ENCODE data around the gene GAB2.

The GAB2 gene

DNA sequence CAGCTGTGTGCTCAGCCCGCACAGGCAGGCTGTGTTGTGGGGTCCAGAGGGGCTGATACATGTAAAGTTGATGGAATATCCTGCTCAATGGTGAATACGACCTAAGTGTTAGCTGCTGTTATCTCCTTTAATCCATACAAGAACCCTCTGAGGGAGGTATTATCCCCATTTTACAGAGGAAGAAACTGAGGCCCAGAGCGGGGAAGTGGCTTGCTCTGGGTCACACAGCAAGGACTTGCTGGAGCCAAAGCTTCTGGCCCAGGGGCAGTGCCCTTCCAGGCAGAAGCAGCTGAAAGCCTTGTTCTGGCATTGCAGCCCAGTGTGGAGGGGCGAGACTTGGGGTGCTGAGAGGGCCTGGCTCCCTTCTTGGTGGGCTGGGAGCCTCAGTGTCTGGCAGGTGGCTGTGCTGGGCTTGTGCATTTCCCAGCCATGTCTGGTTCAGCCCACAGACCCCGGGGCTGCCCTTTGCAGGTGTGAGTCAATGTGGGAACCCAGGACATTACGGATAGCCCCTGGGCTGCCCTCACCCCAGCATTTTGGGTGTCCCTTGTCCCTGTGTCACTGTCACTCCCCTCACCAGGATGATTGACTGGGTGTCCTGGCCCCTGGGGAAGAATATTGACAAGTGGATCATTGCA is 218.5 kb downstream of the GAB2 start:
- TF ChIP-seq, protein P1, sequence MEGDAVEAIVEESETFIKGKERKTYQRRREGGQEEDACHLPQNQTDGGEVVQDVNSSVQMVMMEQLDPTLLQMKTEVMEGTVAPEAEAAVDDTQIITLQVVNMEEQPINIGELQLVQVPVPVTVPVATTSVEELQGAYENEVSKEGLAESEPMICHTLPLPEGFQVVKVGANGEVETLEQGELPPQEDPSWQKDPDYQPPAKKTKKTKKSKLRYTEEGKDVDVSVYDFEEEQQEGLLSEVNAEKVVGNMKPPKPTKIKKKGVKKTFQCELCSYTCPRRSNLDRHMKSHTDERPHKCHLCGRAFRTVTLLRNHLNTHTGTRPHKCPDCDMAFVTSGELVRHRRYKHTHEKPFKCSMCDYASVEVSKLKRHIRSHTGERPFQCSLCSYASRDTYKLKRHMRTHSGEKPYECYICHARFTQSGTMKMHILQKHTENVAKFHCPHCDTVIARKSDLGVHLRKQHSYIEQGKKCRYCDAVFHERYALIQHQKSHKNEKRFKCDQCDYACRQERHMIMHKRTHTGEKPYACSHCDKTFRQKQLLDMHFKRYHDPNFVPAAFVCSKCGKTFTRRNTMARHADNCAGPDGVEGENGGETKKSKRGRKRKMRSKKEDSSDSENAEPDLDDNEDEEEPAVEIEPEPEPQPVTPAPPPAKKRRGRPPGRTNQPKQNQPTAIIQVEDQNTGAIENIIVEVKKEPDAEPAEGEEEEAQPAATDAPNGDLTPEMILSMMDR (IDR thresholded peaks at IDR 0.05; ENCODE audit: insufficient read depth, low read length, poor library complexity, severe bottlenecking): no peak
- Histone ChIP-seq H3K27me3 (replicated peaks; ENCODE audit: control insufficient read depth, insufficient read depth, low read length) (no peaks in the 10 kb centered on the region), H3K4me3 (replicated peaks; ENCODE audit: low read depth, low read length) (no peak overlapping the region), H3K36me3 (ENCODE audit: control insufficient read depth, insufficient read depth, low read length) (peaks cover 9% of the 10 kb centered on the region)
- DNase-seq (ENCODE audit: extremely low read depth, insufficient read length): no peak

DNA sequence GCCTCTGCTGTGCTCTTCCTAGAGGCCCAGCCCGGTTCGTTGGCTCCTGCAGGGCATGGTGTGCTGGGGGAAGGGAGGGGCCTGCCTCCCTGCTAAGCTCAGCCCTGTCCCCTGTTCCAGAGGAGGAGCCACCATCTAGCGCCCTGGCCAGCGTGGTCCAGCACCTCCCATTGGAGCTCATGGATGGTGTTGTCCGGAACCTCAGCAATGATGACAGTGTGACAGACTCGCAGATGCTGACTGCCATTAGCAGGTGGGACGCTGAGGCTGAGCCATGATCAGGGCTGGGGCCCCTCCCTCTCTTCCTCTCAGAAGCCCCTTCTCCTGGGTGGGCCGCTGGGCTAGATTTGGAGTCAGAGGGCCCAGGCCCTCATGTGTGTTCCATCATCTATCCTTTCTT is 219.8 kb downstream of the GAB2 start:
- Histone ChIP-seq H3K36me3 (ENCODE audit: control insufficient read depth, insufficient read depth, low read length) (peaks cover 9% of the 10 kb centered on the region), H3K4me3 (replicated peaks; ENCODE audit: low read depth, low read length) (no peak overlapping the region), H3K27me3 (replicated peaks; ENCODE audit: control insufficient read depth, insufficient read depth, low read length) (no peaks in the 10 kb centered on the region)
- TF ChIP-seq, protein P1 (IDR thresholded peaks at IDR 0.05; ENCODE audit: insufficient read depth, low read length, poor library complexity, severe bottlenecking): no peak
- no peak for DNase-seq (ENCODE audit: extremely low read depth, insufficient read length)

DNA sequence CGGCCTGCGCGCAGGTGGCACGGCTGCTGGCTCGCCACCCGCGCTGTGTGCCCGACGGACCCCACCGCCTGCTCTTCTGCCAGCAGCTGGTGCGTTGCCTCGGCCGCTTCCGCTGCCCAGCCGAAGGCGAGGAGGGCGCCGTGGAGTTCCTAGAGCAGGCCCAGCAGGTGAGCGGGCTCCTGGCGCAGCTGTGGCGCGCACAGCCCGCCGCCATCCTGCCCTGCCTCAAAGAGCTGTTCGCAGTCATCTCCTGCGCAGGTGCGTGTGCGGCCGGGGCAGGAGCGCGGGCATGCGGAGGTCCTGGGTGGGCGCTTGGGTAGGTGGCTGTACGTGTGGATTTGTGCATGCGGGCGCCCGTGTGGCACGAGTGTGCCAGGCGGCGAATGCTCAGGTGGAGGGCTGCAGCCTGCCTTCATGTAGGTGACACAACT is 220.9 kb downstream of the GAB2 start:
- no peak for DNase-seq (ENCODE audit: extremely low read depth, insufficient read length)
- peaks cover 9% of the 10 kb centered on the region for H3K36me3 ChIP-seq (ENCODE audit: control insufficient read depth, insufficient read depth, low read length)
- H3K27me3 ChIP-seq (replicated peaks; ENCODE audit: control insufficient read depth, insufficient read depth, low read length): no peaks in the 10 kb centered on the region
- no peak overlapping the region for H3K4me3 ChIP-seq (replicated peaks; ENCODE audit: low read depth, low read length)
- TF ChIP-seq, protein P1 (IDR thresholded peaks at IDR 0.05; ENCODE audit: insufficient read depth, low read length, poor library complexity, severe bottlenecking): no peak

DNA sequence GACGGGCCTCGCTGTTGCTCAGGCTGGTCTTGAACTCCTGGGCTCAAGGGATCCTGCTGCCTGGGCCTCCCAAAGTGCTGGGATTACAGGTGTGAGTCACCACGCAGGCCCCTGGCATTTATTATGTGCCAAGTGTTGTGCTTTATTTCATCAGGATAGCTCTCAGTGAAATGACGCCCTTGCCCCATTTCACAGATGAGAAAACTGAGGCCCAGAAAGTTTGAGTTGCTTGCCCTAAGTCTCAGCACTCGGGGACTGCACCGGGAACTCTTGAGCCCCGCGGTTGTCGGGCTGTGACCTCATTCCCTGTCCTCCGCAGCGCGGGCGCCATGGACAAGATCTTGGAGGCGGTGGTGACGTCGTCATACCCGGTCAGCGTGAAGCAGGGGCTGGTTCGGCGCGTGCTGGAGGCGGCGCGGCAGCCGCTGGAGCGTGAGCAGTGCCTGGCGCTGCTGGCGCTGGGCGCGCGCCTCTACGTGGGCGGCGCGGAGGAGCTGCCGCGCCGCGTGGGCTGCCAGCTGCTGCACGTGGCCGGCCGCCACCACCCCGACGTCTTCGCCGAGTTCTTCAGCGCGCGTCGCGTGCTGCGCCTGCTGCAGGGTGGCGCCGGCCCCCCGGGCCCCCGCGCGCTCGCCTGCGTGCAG is 221.6 kb downstream of the GAB2 start:
- no peak for DNase-seq (ENCODE audit: extremely low read depth, insufficient read length)
- Histone ChIP-seq H3K36me3 (ENCODE audit: control insufficient read depth, insufficient read depth, low read length) (peaks cover 9% of the 10 kb centered on the region), H3K4me3 (replicated peaks; ENCODE audit: low read depth, low read length) (no peak overlapping the region), H3K27me3 (replicated peaks; ENCODE audit: control insufficient read depth, insufficient read depth, low read length) (no peaks in the 10 kb centered on the region)
- TF ChIP-seq, protein P1 (IDR thresholded peaks at IDR 0.05; ENCODE audit: insufficient read depth, low read length, poor library complexity, severe bottlenecking): no peak

DNA sequence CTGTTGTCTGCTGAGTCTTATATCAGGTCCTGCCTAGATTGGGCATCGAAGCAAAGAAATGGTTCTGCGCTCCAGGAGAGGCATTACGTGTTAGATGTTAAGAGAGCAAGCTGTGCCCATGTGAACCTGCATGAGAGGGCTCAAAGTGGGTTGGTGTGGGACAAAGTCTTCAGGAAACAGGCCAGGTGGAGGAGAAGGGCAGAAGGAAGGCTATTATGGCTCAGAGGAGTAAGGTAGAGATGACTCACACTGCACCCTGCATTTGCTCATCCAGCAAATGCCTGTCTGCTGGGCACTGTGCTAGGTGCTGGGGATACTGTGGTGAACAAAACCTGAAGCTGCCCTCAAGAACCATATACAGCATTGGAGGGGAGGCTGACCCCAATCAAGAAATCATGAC is 223.1 kb downstream of the GAB2 start:
- Histone ChIP-seq H3K4me3 (replicated peaks; ENCODE audit: low read depth, low read length) (no peak overlapping the region), H3K36me3 (ENCODE audit: control insufficient read depth, insufficient read depth, low read length) (peaks cover 3% of the 10 kb centered on the region), H3K27me3 (replicated peaks; ENCODE audit: control insufficient read depth, insufficient read depth, low read length) (no peaks in the 10 kb centered on the region)
- DNase-seq (ENCODE audit: extremely low read depth, insufficient read length): no peak
- TF ChIP-seq, protein P1 (IDR thresholded peaks at IDR 0.05; ENCODE audit: insufficient read depth, low read length, poor library complexity, severe bottlenecking): no peak
